Neural cell (in vitro differentiated cells): ENCODE results near the gene FAM83F. TPM values are rescaled to one million over a fixed set of nuclear protein-coding genes. Genes with fewer than 3 reads are reported as not detected.
"Not testable (repeated sequence)": the region's sequence is repeated elsewhere in the genome, so short reads cannot be mapped to it uniquely, and the experiment has no call there.

Source experiments
- H2AFZ ChIP-seq: fragments of 200-600, 300-800 bp; sonication (generic), shearing (Covaris generic); 2 replicates; pipeline ENCODE4 v1.6.0; 2014; ENCODE audit warnings: low read depth, mild to moderate bottlenecking, antibody characterized with exemption, low read length, moderate library complexity
- H3F3A ChIP-seq: fragments of 200-600 bp; shearing (Covaris generic); 2 replicates; pipeline ENCODE4 v1.6.1; 2016; ENCODE audit warnings: mild to moderate bottlenecking, moderate library complexity, mixed read lengths, antibody characterized with exemption, low read length; ENCODE audit not compliant: insufficient read depth, poor library complexity, severe bottlenecking
- H3K27ac ChIP-seq: fragments of 200-600, 300-800 bp; sonication (generic), shearing (Covaris generic); 2 replicates; pipeline ENCODE4 v1.5.1; 2014; ENCODE audit warnings: mild to moderate bottlenecking, low read length, moderate library complexity
- H3K27me3 ChIP-seq: fragments of 300-800, 200-600 bp; sonication (generic), shearing (Covaris generic); 2 replicates; pipeline ENCODE4 v1.6.0; 2014; ENCODE audit warnings: mild to moderate bottlenecking, low read depth, low read length, moderate library complexity; ENCODE audit not compliant: insufficient read depth
- H3K36me3 ChIP-seq: fragments of 300-800, 200-600 bp; sonication (generic), shearing (Covaris generic); 2 replicates; pipeline ENCODE4 v1.5.1; 2014; ENCODE audit warnings: mild to moderate bottlenecking, antibody characterized with exemption, low read length, moderate library complexity; ENCODE audit not compliant: insufficient read depth
- H3K4me2 ChIP-seq: fragments of 300-800, 200-600 bp; sonication (generic), shearing (Covaris generic); 2 replicates; pipeline ENCODE4 v1.6.0; 2014; ENCODE audit warnings: mild to moderate bottlenecking, low read length
- H3K4me3 ChIP-seq: fragments of 300-800, 200-600 bp; sonication (generic), shearing (Covaris generic); 2 replicates; pipeline ENCODE4 v1.5.1; 2014; ENCODE audit warnings: mild to moderate bottlenecking, low read length, moderate library complexity
- H3K79me2 ChIP-seq: fragments of 200-600 bp; shearing (Covaris generic); replicated peaks from 2 replicates; pipeline ENCODE4 v1.6.0; 2014; ENCODE audit warnings: mild to moderate bottlenecking, low read length, moderate library complexity; ENCODE audit not compliant: insufficient read depth
- H3K9ac ChIP-seq: fragments of 300-800, 200-600 bp; sonication (generic), shearing (Covaris generic); 2 replicates; pipeline ENCODE4 v1.6.1; 2016; ENCODE audit warnings: mild to moderate bottlenecking, low read length, mixed read lengths
- H3K9me2 ChIP-seq: fragments of 200-600 bp; shearing (Covaris generic); 2 replicates; pipeline ENCODE4 v1.6.1; 2016; ENCODE audit warnings: mild to moderate bottlenecking, low read length, mixed read lengths; ENCODE audit not compliant: insufficient read depth
- H3K9me3 ChIP-seq: fragments of 200-600, 300-800 bp; sonication (generic), shearing (Covaris generic); 2 replicates; pipeline ENCODE4 v1.6.1; 2016; ENCODE audit warnings: mild to moderate bottlenecking, mixed run types, low read length, moderate library complexity, mixed read lengths
- H4K20me1 ChIP-seq: fragments of 200-600 bp; shearing (Covaris generic); 2 replicates; pipeline ENCODE4 v1.6.1; 2016; ENCODE audit warnings: mild to moderate bottlenecking, mixed run types; ENCODE audit not compliant: insufficient read depth
- EP300 ChIP-seq: fragments of 450-650 bp; conservative IDR thresholded peaks from 2 replicates; pipeline ENCODE4 v1.6.1; 2014; ENCODE audit warnings: antibody characterized with exemption, mild to moderate bottlenecking, moderate library complexity; ENCODE audit not compliant: poor library complexity, severe bottlenecking
- EZH2 ChIP-seq: fragments of 200-600, 300-800 bp; shearing (Covaris generic), sonication (generic); IDR thresholded peaks from 2 replicates; pipeline ENCODE4 v1.6.1; 2014; ENCODE audit warnings: antibody characterized with exemption, low read length, borderline replicate concordance, mild to moderate bottlenecking; ENCODE audit not compliant: insufficient read depth, poor library complexity, severe bottlenecking
- MXI1 ChIP-seq: fragments of 450-650 bp; conservative IDR thresholded peaks from 2 replicates; pipeline ENCODE4 v1.6.1; 2014; ENCODE audit warnings: antibody characterized with exemption, mild to moderate bottlenecking; ENCODE audit not compliant: poor library complexity, severe bottlenecking
- POLR2AphosphoS5 ChIP-seq: IDR thresholded peaks from 2 replicates; pipeline ENCODE4 v1.6.1; 2012
- RAD21 ChIP-seq: fragments of 450-650 bp; conservative IDR thresholded peaks from 2 replicates; pipeline ENCODE4 v1.6.1; 2014; ENCODE audit warnings: antibody characterized with exemption, mild to moderate bottlenecking, moderate library complexity
- REST ChIP-seq: IDR thresholded peaks from 2 replicates; pipeline ENCODE4 v1.6.1; 2012; ENCODE audit warnings: borderline replicate concordance
- SMC3 ChIP-seq: fragments of 450-650 bp; conservative IDR thresholded peaks from 2 replicates; pipeline ENCODE4 v1.6.1; 2014; ENCODE audit warnings: antibody characterized with exemption, mild to moderate bottlenecking, moderate library complexity; ENCODE audit not compliant: poor library complexity
- TAF1 ChIP-seq: IDR thresholded peaks from 2 replicates; pipeline ENCODE4 v1.6.1; 2012; ENCODE audit warnings: low read depth
- polyA plus RNA-seq: library from polyadenylated mRNA; depleted of rRNA; stranded (reverse); fragments of >200 nt; gene quantifications from 2 replicates; pipeline ENCODE4 v1.2.3, GENCODE V29; 2014
- TF ChIP-seq, protein P1 (sequence below): fragments of 450-650 bp; IDR thresholded peaks from 2 replicates; pipeline ENCODE4 v1.5.1; 2014; ENCODE audit warnings: antibody characterized with exemption, mild to moderate bottlenecking, moderate library complexity; ENCODE audit not compliant: poor library complexity, severe bottlenecking

Gene FAM83F
- polyA plus RNA-seq, 1 donor from 2014 or later, result 0.42 TPM

GRCh38 chr22:39949964-39950737 lies 44.6 kb upstream of the FAM83F start:
- no peaks in the 10 kb centered on the region for H3K9me3 ChIP-seq
- TF ChIP-seq RAD21 (no peak), SMC3 (no peak), EP300 (no peak), MXI1 (no peak), TAF1 (no peak), POLR2AphosphoS5 (no peak), EZH2 (no peak), REST (no peak)
- TF ChIP-seq, protein P1, sequence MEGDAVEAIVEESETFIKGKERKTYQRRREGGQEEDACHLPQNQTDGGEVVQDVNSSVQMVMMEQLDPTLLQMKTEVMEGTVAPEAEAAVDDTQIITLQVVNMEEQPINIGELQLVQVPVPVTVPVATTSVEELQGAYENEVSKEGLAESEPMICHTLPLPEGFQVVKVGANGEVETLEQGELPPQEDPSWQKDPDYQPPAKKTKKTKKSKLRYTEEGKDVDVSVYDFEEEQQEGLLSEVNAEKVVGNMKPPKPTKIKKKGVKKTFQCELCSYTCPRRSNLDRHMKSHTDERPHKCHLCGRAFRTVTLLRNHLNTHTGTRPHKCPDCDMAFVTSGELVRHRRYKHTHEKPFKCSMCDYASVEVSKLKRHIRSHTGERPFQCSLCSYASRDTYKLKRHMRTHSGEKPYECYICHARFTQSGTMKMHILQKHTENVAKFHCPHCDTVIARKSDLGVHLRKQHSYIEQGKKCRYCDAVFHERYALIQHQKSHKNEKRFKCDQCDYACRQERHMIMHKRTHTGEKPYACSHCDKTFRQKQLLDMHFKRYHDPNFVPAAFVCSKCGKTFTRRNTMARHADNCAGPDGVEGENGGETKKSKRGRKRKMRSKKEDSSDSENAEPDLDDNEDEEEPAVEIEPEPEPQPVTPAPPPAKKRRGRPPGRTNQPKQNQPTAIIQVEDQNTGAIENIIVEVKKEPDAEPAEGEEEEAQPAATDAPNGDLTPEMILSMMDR, result no peak
- no peaks in the 10 kb centered on the region for H3F3A ChIP-seq
- H2AFZ ChIP-seq, result no peak overlapping the region
- H3K36me3 ChIP-seq, result no peaks in the 10 kb centered on the region
- no peak overlapping the region for H3K9ac ChIP-seq
- H3K4me3 ChIP-seq, result no peak overlapping the region
- H4K20me1 ChIP-seq, result no peaks in the 10 kb centered on the region
- H3K9me2 ChIP-seq, result no peaks in the 10 kb centered on the region
- no peaks in the 10 kb centered on the region for H3K27me3 ChIP-seq
- no peak overlapping the region for H3K27ac ChIP-seq
- no peaks in the 10 kb centered on the region for H3K79me2 ChIP-seq
- H3K4me2 ChIP-seq, result no peak overlapping the region

DNA sequence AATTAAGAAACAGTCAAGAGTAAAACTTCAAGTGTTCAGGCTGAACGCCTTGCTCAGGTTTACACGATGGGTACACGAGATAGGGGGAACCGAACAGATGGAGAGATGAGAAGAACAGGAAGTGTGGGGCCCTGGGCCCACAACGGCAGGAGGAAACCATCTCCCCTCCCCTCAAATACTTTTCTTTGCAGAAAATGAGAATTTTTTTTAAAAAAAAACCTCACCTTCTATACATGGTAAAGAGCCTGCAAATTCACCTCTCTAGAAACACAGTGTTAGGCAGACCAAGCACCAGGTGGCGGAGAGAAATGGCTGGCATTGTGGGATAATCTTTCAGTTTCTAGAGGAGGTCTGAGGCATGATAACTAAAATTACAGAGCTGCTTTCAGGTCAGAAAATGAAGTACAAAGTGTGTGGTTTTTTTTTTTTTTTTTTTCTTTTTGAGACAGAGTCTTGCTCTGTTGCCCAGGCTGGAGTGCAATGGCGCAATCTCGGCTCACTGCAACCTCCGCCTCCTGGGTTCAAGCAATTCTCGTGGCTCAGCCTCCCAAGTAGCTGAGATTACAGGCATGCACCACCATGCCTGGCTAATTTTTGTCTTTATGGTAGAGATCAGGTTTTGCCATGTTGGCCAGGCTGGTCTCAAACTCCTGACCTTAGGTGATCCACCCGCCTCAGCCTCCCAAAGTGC lies 43.0 kb upstream of the FAM83F start:
- H3K79me2 ChIP-seq, H3K4me2 ChIP-seq, H3K27me3 ChIP-seq, H3K9me2 ChIP-seq, H3K27ac ChIP-seq, H2AFZ ChIP-seq, H3K9me3 ChIP-seq, H3K9ac ChIP-seq, H3F3A ChIP-seq, H3K36me3 ChIP-seq, H4K20me1 ChIP-seq, H3K4me3 ChIP-seq: not testable (repeated sequence)
